Measurements from ENCODE around the gene HPCAL1.

Gene HPCAL1

GRCh38 chr2:10387033-10387432, 84.3 kb downstream of the HPCAL1 start:
- DNase-seq (ENCODE audit: low read depth): no peak
- no peak overlapping the region for H3K4me3 ChIP-seq (ENCODE audit: low read depth, low read length)
- TF ChIP-seq, protein P1, sequence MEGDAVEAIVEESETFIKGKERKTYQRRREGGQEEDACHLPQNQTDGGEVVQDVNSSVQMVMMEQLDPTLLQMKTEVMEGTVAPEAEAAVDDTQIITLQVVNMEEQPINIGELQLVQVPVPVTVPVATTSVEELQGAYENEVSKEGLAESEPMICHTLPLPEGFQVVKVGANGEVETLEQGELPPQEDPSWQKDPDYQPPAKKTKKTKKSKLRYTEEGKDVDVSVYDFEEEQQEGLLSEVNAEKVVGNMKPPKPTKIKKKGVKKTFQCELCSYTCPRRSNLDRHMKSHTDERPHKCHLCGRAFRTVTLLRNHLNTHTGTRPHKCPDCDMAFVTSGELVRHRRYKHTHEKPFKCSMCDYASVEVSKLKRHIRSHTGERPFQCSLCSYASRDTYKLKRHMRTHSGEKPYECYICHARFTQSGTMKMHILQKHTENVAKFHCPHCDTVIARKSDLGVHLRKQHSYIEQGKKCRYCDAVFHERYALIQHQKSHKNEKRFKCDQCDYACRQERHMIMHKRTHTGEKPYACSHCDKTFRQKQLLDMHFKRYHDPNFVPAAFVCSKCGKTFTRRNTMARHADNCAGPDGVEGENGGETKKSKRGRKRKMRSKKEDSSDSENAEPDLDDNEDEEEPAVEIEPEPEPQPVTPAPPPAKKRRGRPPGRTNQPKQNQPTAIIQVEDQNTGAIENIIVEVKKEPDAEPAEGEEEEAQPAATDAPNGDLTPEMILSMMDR (IDR thresholded peaks at IDR 0.05; ENCODE audit: low read depth, low read length, missing control alignments): no peak

DNA sequence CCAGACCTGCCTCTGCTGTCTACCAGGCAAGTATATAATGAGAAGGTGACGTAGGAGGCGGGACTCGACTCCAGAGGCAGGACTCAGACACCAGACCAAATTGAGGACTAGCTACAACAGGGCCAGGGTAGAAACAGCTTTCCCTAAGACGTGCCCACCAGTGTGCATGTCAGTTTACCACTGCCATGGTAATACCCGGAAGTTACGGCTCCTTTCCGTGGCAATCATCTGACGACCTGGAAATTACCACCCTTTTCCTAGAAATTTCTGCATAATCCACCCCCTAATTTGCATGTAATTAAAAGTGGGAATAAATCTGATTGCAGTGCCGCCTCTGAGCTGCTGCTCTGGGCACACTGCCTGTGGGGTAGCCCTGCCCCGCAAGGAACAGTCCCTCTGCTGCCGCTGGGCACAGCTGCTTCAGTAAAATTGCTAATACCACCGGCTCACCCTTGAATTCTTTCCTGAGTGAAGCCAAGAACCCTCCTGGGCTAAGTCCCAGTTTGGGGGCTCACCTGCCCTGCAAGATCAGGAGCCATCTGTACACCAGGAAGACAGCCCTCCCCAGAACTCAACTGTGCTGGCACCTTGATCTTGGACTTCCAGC, 86.4 kb downstream of the HPCAL1 start:
- DNase-seq (ENCODE audit: low read depth): no peak
- no peak overlapping the region for H3K4me3 ChIP-seq (ENCODE audit: low read depth, low read length)
- TF ChIP-seq, protein P1 (IDR thresholded peaks at IDR 0.05; ENCODE audit: low read depth, low read length, missing control alignments): no peak

- DNase-seq (ENCODE audit: low read depth): no peak
- TF ChIP-seq, protein P1 (IDR thresholded peaks at IDR 0.05; ENCODE audit: low read depth, low read length, missing control alignments): no peak
- no peak overlapping the region for H3K4me3 ChIP-seq (ENCODE audit: low read depth, low read length)
Observed at GRCh38 chr2:10389573-10389972, 86.9 kb downstream of the HPCAL1 start.

- TF ChIP-seq, protein P1 (IDR thresholded peaks at IDR 0.05; ENCODE audit: low read depth, low read length, missing control alignments): no peak
- DNase-seq (ENCODE audit: low read depth): no peak
- no peak overlapping the region for H3K4me3 ChIP-seq (ENCODE audit: low read depth, low read length)
Observed at GRCh38 chr2:10390369-10390801, 87.7 kb downstream of the HPCAL1 start.

GRCh38 chr2:10392100-10392499, 89.4 kb downstream of the HPCAL1 start:
- DNase-seq (ENCODE audit: low read depth): no peak

DNA sequence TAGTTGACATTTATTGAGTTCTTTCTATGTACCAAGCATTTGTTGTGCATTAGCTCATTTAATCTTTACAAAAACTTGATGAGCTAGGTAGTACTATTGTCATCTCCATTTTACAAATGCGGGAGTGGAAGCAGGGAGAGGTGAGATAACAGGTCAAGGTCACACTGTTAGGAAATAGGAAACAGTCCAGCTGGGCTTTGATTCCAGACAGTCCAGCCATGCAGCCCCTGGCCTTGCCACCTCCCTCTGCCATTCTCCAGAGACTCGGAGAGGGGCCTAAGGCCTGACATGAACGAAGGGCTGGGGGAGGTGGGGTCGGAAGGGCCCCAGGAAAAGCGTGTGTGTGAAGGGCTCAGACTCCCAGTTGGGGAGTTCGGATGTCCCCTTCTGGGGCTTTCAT, 89.8 kb downstream of the HPCAL1 start:
- DNase-seq (ENCODE audit: low read depth): no peak
- TF ChIP-seq, protein P1 (IDR thresholded peaks at IDR 0.05; ENCODE audit: low read depth, low read length, missing control alignments): no peak
- H3K4me3 ChIP-seq (ENCODE audit: low read depth, low read length): no peak overlapping the region

More at GRCh38 chr2:10392100-10392499, 89.4 kb downstream of the HPCAL1 start:
- TF ChIP-seq, protein P1 (IDR thresholded peaks at IDR 0.05; ENCODE audit: low read depth, low read length, missing control alignments): no peak
- no peak overlapping the region for H3K4me3 ChIP-seq (ENCODE audit: low read depth, low read length)

All from GM12864 (cell line).